ENCODE results near the gene SHF. TPM values are rescaled to one million over a fixed set of nuclear protein-coding genes. Genes with fewer than 3 reads are reported as not detected.

SHF gene
- total RNA-seq, 2 donors from 2014 or later: 4.7 to 12.0 TPM

DNA sequence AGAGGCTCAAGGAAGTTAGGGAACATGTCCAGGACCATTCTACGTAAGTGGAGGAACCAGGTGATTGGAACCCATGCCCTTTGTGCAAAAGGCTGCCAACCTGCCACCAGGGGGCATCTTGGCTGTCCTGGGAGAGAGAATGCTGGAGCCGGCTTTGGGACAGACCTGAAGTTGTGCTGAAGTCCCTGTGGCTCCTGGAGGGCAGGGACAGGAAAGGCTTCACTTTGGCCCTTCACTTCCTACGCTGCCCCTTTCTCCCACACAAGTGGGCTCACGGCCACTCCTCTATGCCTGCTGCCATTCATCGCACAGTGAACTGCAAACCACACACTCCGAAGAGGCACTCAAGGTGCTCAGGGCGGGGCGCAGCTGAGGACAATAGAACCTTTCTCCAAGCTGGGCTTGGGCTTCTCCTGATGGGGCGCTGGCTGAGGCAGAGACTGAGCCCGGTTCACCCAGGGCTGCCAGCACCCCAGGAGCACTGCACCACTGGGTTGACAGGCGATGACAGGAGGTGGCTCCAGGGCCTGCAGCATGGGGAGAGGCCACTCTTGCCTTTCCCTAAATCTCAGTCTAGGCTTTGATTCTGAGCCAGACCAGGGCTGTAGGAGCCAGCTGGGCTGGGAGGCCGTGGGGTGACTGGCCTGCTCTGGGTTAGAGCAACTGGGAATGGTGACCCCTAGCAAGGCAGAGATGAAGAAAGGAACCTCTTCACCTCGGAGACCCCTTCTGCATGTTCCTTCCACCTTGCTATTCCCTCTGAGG lies 8.4 kb downstream of the SHF start:
- H3K27me3 ChIP-seq: no peaks in the 10 kb centered on the region
- no peaks in the 10 kb centered on the region for H3K9me3 ChIP-seq
- TF ChIP-seq, protein P1, sequence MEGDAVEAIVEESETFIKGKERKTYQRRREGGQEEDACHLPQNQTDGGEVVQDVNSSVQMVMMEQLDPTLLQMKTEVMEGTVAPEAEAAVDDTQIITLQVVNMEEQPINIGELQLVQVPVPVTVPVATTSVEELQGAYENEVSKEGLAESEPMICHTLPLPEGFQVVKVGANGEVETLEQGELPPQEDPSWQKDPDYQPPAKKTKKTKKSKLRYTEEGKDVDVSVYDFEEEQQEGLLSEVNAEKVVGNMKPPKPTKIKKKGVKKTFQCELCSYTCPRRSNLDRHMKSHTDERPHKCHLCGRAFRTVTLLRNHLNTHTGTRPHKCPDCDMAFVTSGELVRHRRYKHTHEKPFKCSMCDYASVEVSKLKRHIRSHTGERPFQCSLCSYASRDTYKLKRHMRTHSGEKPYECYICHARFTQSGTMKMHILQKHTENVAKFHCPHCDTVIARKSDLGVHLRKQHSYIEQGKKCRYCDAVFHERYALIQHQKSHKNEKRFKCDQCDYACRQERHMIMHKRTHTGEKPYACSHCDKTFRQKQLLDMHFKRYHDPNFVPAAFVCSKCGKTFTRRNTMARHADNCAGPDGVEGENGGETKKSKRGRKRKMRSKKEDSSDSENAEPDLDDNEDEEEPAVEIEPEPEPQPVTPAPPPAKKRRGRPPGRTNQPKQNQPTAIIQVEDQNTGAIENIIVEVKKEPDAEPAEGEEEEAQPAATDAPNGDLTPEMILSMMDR (IDR thresholded peaks at IDR 0.05): peak in 1 of 2 donors; percentile 49
- H3K27ac ChIP-seq: no peak overlapping the region
- H3K36me3 ChIP-seq: no peaks in the 10 kb centered on the region
- no peak overlapping the region for H3K4me3 ChIP-seq
- DNase-seq (ENCODE audit: low spot score): no peak
- H3K4me1 ChIP-seq: no peaks in the 10 kb centered on the region

DNA sequence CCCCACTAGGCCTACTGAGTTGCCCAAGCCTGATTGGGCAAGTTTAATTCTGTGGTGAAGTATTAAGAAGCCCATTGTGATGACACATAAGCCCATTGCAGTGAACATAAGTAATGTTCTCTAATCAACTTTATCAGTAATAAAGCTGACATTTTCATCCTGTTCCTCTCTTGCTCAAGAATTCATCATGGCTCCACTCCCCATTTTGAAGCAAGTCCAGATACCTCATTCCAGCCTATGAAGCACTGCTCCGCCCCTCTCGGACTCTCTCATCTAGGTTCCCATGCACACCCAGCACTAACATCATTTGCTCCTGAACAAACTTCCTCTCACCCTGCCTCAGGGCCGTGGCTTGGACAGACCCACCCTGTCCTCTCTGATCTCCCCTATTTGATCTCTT lies 10.5 kb downstream of the SHF start:
- TF ChIP-seq, protein P1 (IDR thresholded peaks at IDR 0.05): no peak
- Histone ChIP-seq H3K9me3 (no peaks in the 10 kb centered on the region), H3K27ac (no peak overlapping the region), H3K4me1 (no peaks in the 10 kb centered on the region), H3K36me3 (no peaks in the 10 kb centered on the region), H3K4me3 (no peak overlapping the region), H3K27me3 (no peaks in the 10 kb centered on the region)
- DNase-seq (ENCODE audit: low spot score): no peak

DNA sequence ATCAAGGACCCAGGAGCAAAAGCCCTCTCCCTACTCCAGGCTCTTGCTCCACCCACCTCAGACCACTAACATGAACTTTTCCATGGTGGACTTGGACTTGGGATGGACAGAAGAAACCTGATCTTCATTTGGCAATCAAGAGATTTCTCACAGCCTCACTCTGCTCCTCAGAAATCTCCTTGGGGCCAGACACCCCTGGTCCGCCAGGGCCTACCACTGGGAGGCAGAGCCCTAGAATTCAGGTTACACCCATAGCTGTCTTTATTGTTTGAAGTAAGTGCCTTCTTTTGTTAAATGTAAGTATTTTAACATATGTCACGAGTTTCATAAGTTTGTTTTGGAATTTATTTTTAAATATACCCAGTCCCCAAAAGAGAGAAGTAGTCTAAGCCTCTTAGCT lies 13.2 kb downstream of the SHF start:
- no peaks in the 10 kb centered on the region for H3K36me3 ChIP-seq
- H3K4me1 ChIP-seq: no peaks in the 10 kb centered on the region
- H3K27me3 ChIP-seq: no peaks in the 10 kb centered on the region
- no peaks in the 10 kb centered on the region for H3K9me3 ChIP-seq
- no peak for DNase-seq (ENCODE audit: low spot score)
- TF ChIP-seq, protein P1 (IDR thresholded peaks at IDR 0.05): no peak
- H3K27ac ChIP-seq: no peak overlapping the region
- H3K4me3 ChIP-seq: no peak overlapping the region

DNA sequence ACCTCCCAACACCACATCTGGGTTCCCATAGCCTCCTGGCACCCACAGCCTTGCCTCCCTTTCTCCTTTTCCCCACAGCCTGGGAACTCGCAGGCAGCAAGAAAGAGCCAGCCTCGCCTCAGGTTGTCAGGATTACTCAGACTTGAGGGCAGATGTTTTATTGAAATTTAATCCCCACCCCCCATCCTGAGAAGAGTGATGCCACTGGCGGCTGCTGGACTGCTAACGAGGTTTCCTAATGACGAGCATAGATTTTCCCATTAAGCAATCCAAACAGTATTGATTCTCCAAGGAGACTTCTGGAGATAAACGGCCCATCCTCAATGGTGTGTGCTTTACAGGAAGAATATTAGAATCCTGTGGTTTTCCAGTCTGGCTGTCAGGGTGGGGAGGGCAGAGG lies 13.7 kb downstream of the SHF start:
- Histone ChIP-seq H3K27me3 (no peaks in the 10 kb centered on the region), H3K9me3 (no peaks in the 10 kb centered on the region), H3K36me3 (no peaks in the 10 kb centered on the region), H3K4me1 (no peaks in the 10 kb centered on the region), H3K27ac (no peak overlapping the region), H3K4me3 (no peak overlapping the region)
- no peak for DNase-seq (ENCODE audit: low spot score)
- TF ChIP-seq, protein P1 (IDR thresholded peaks at IDR 0.05): no peak

DNA sequence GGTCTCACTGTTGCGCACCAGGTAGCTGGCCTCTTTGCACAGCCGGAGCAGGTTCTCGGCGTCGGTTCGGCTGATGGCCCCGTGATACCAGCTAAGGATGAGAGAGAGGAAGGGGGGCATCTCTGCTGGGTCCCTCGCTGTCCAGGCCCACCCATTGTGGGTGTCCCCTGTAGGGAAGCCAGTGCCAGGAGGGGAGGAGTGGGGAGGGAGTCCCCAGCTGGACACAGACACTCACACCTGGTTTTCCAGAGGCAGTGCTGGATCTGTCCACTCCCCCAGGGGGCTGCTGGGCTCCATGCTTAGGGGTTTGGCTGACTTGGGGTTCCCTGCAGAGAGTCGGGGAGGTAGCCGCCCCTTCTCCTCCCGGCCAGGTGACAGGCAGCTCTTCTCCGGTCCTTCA lies 15.9 kb downstream of the SHF start:
- no peaks in the 10 kb centered on the region for H3K9me3 ChIP-seq
- H3K4me1 ChIP-seq: no peaks in the 10 kb centered on the region
- H3K27ac ChIP-seq: no peak overlapping the region
- no peak overlapping the region for H3K4me3 ChIP-seq
- TF ChIP-seq, protein P1 (IDR thresholded peaks at IDR 0.05): no peak
- DNase-seq (ENCODE audit: low spot score): no peak
- no peaks in the 10 kb centered on the region for H3K27me3 ChIP-seq
- no peaks in the 10 kb centered on the region for H3K36me3 ChIP-seq
